GM10266 (cell line): ENCODE results near the gene FAAP100.
A peak's percentile ranks its signal among the peaks of the same experiment; 100 is the strongest.

ENCODE experiments used
- DNase-seq: peaks from one replicate; pipeline ENCODE4 v3.0.0; 2012; ENCODE audit errors: extremely low spot score
- TF ChIP-seq, protein P1 (sequence below): IDR thresholded peaks from 2 replicates; pipeline ENCODE4 v1.5.1; 2012; ENCODE audit warnings: mild to moderate bottlenecking, low read depth; ENCODE audit not compliant: control insufficient read depth, insufficient read depth; ENCODE audit errors: missing control alignments

FAAP100 gene

DNA sequence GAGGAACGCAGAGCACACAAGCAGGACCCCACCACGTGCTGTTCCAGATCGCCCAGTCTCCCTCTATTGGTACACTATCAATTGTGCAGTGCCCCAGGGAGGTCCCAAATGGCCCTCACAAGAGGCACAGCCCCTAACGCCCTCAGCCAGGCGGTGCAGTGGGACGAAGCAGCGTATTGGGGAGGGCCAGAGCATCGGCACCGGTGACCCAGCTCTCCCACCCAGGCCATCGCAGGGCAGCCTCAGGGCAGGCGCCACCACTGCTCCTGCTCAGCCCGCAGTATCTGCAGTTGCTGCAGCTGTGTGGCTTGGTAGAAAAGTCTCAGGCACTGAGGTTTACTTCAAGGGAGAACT lies 5.9 kb upstream of the FAAP100 start:
- no peak for DNase-seq
- TF ChIP-seq, protein P1, sequence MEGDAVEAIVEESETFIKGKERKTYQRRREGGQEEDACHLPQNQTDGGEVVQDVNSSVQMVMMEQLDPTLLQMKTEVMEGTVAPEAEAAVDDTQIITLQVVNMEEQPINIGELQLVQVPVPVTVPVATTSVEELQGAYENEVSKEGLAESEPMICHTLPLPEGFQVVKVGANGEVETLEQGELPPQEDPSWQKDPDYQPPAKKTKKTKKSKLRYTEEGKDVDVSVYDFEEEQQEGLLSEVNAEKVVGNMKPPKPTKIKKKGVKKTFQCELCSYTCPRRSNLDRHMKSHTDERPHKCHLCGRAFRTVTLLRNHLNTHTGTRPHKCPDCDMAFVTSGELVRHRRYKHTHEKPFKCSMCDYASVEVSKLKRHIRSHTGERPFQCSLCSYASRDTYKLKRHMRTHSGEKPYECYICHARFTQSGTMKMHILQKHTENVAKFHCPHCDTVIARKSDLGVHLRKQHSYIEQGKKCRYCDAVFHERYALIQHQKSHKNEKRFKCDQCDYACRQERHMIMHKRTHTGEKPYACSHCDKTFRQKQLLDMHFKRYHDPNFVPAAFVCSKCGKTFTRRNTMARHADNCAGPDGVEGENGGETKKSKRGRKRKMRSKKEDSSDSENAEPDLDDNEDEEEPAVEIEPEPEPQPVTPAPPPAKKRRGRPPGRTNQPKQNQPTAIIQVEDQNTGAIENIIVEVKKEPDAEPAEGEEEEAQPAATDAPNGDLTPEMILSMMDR = no peak

GRCh38 chr17:81557276-81558114 lies 5.3 kb upstream of the FAAP100 start:
- TF ChIP-seq, protein P1 = no peak
- no peak for DNase-seq

DNA sequence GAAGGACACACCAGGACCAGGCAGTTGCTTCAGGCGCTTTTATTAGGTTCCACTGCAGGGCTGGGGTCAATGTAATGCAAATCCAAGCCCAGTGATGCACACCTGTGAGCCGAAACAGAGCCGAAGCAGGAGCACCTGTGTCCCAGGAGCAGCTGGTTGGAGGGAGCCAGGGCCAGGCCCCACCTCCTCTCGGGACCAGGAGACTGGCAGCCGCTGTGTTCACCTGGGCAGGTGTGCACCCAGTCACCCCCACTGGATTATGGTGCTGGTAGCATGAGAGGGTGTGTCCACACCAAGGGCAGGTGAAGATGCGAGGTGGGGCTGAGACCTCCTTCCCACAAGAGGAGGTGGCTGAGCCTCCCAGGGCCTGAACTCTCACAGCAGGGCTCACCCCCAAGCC lies 4.7 kb upstream of the FAAP100 start:
- no peak for DNase-seq
- TF ChIP-seq, protein P1 = no peak

DNA sequence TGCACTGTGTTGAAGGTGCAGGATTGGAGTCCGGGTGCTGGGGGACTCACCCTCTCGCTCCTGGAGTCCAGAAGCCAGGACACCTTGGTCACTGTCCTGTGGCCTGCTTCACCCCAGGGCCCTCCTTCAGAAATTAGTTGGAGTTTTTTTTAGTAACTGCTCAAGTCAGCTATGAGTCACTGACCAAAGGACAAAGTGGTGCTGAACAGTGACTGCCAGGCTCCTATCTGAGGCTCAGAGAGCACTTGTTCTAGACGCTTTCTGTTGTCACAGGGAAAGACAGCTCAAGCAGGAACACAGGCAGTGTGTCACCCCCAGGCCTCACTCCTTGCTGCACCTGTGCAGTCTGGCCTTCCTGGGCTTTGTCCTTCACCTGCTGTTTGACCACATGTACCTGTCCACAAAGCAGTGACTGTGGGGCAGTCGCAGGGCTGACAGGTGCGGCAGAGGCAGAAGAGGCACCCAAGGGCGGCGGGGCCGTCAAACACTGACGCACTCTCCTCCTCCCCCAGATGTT lies 4.1 kb upstream of the FAAP100 start:
- no peak for DNase-seq
- TF ChIP-seq, protein P1 = no peak

GRCh38 chr17:81553616-81554181 lies 1.5 kb upstream of the FAAP100 start:
- no peak for DNase-seq
- TF ChIP-seq, protein P1 = no peak

GRCh38 chr17:81553018-81553615 lies 964 bp upstream of the FAAP100 start:
- TF ChIP-seq, protein P1 = peak; percentile 44
- DNase-seq = peak; percentile 92
